ENCODE results near the gene TP53I3.

- TF ChIP-seq, protein P1, sequence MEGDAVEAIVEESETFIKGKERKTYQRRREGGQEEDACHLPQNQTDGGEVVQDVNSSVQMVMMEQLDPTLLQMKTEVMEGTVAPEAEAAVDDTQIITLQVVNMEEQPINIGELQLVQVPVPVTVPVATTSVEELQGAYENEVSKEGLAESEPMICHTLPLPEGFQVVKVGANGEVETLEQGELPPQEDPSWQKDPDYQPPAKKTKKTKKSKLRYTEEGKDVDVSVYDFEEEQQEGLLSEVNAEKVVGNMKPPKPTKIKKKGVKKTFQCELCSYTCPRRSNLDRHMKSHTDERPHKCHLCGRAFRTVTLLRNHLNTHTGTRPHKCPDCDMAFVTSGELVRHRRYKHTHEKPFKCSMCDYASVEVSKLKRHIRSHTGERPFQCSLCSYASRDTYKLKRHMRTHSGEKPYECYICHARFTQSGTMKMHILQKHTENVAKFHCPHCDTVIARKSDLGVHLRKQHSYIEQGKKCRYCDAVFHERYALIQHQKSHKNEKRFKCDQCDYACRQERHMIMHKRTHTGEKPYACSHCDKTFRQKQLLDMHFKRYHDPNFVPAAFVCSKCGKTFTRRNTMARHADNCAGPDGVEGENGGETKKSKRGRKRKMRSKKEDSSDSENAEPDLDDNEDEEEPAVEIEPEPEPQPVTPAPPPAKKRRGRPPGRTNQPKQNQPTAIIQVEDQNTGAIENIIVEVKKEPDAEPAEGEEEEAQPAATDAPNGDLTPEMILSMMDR (IDR thresholded peaks at IDR 0.05), result no peak
- no peak for TF ChIP-seq POLR2AphosphoS5 (IDR thresholded peaks at IDR 0.05)
- TF ChIP-seq EP300 (IDR thresholded peaks at IDR 0.05), result no peak
Observed at GRCh38 chr2:24075259-24075658, 9.4 kb downstream of the TP53I3 start.
